ENCODE data around the gene HMCN2. TPM values are rescaled to one million over a fixed set of nuclear protein-coding genes. Genes with fewer than 3 reads are reported as not detected.

The HMCN2 gene
- total RNA-seq, 1 donor from 2014 or later: not detected

- DNase-seq (ENCODE audit: low read depth): no peak
Observed at GRCh38 chr9:130414910-130415746, 149.6 kb downstream of the HMCN2 start.

- DNase-seq (ENCODE audit: low read depth): no peak
Observed at GRCh38 chr9:130417602-130418001, 152.0 kb downstream of the HMCN2 start.

- no peak for DNase-seq (ENCODE audit: low read depth)
Observed at GRCh38 chr9:130418776-130419175, 153.2 kb downstream of the HMCN2 start.

- DNase-seq (ENCODE audit: low read depth): no peak
Observed at GRCh38 chr9:130419521-130420035, 154.0 kb downstream of the HMCN2 start.

- DNase-seq (ENCODE audit: low read depth): no peak
Observed at GRCh38 chr9:130421154-130421801, 155.7 kb downstream of the HMCN2 start.

- DNase-seq (ENCODE audit: low read depth): no peak
Observed at GRCh38 chr9:130421802-130422276, 156.3 kb downstream of the HMCN2 start.

- DNase-seq (ENCODE audit: low read depth): no peak
Observed at GRCh38 chr9:130422546-130422945, 157.0 kb downstream of the HMCN2 start.

- DNase-seq (ENCODE audit: low read depth): no peak
Observed at GRCh38 chr9:130423272-130423671, 157.7 kb downstream of the HMCN2 start.

GRCh38 chr9:130424595-130425454, 159.3 kb downstream of the HMCN2 start:
- DNase-seq (ENCODE audit: low read depth): no peak

GRCh38 chr9:130425741-130426466, 160.3 kb downstream of the HMCN2 start:
- no peak for DNase-seq (ENCODE audit: low read depth)

GRCh38 chr9:130426467-130426773, 160.9 kb downstream of the HMCN2 start:
- no peak for DNase-seq (ENCODE audit: low read depth)

- peak; percentile 58 for DNase-seq (ENCODE audit: low read depth)
Observed at GRCh38 chr9:130426883-130427282, 161.3 kb downstream of the HMCN2 start.

- DNase-seq (ENCODE audit: low read depth): no peak
Observed at GRCh38 chr9:130427326-130427725, 161.8 kb downstream of the HMCN2 start.

- DNase-seq (ENCODE audit: low read depth): no peak
Observed at GRCh38 chr9:130428086-130428665, 162.6 kb downstream of the HMCN2 start.

GRCh38 chr9:130429381-130429780, 163.8 kb downstream of the HMCN2 start:
- no peak for DNase-seq (ENCODE audit: low read depth)

- DNase-seq (ENCODE audit: low read depth): no peak
Observed at GRCh38 chr9:130429831-130430230, 164.3 kb downstream of the HMCN2 start.

- no peak for DNase-seq (ENCODE audit: low read depth)
Observed at GRCh38 chr9:130430232-130430631, 164.7 kb downstream of the HMCN2 start.

- DNase-seq (ENCODE audit: low read depth): no peak
Observed at GRCh38 chr9:130430734-130431535, 165.4 kb downstream of the HMCN2 start.

- DNase-seq (ENCODE audit: low read depth): no peak
Observed at GRCh38 chr9:130431536-130432303, 166.2 kb downstream of the HMCN2 start.
